K562 (cell line): ENCODE results near the gene ARHGAP26. TPM values are rescaled to one million over a fixed set of nuclear protein-coding genes. Genes with fewer than 3 reads are reported as not detected.
A peak's percentile ranks its signal among the peaks of the same experiment; 100 is the strongest.

Experiments used
- CBX1 ChIP-seq: sonication (generic); IDR thresholded peaks from 2 replicates; pipeline ENCODE4 v1.6.1; 2016; ENCODE audit warnings: antibody characterized with exemption, low read depth, mild to moderate bottlenecking
- FOXM1 ChIP-seq, 2 experiments: fragments of 450-650 bp in 1 of 2; sonication (generic) in 1 of 2; formaldehyde crosslinking in 1 of 2; IDR thresholded peaks; 2 replicates each; pipeline versions ENCODE4 v1.6.1 to v1.9.0; 2017 to 2022; ENCODE audit warnings: low read depth in 2 of 2, mild to moderate bottlenecking in 2 of 2, missing genetic modification reagents in 1 of 2, moderate library complexity in 1 of 2
- HEY1 ChIP-seq: fragments of 250-450 bp; sonication (Bioruptor Pico); IDR thresholded peaks from 2 replicates; pipeline ENCODE4 v1.5.0; 2020; ENCODE audit warnings: mild to moderate bottlenecking, moderate library complexity, borderline replicate concordance
- KDM2B ChIP-seq: fragments of 250-450 bp; sonication (Bioruptor Pico); IDR thresholded peaks from 2 replicates; pipeline ENCODE4 v1.8.0; 2021; ENCODE audit warnings: mild to moderate bottlenecking, moderate library complexity
- MCM5 ChIP-seq: fragments of 450-650 bp; IDR thresholded peaks from 2 replicates; pipeline ENCODE4 v1.6.1; 2016; ENCODE audit warnings: low read depth
- SOX6 ChIP-seq: fragments of 450-650 bp; IDR thresholded peaks from 2 replicates; pipeline ENCODE4 v1.6.1; 2014; ENCODE audit warnings: mild to moderate bottlenecking
- ZBTB1 ChIP-seq: sonication (generic); formaldehyde crosslinking; IDR thresholded peaks from 2 replicates; pipeline ENCODE4 v1.8.1; 2023; ENCODE audit warnings: missing genetic modification reagents, low read depth, mild to moderate bottlenecking, borderline replicate concordance
- ZNF76 ChIP-seq: fragments of 250-450 bp; sonication (Bioruptor Pico); IDR thresholded peaks from 2 replicates; pipeline ENCODE4 v1.4.0; 2020; ENCODE audit warnings: mild to moderate bottlenecking, moderate library complexity, borderline replicate concordance
- polyA plus RNA-seq, 8 experiments: library from polyadenylated mRNA; depleted of rRNA in 4 of 8; stranded (reverse) in 5 of 8; unstranded in 3 of 8; fragments of >200 nt; fragmentation: Nextera tagmentation in 2 of 8; fragmentation: Illumina TruSeq in 1 of 8; extraction: Ambion mirVana in 2 of 8; extraction: Trizol in 1 of 8; gene quantifications; 2 replicates each; pipeline versions ENCODE4 v1.2.1 to v1.2.3, GENCODE V29; 2011 to 2014; ENCODE audit warnings: inconsistent platforms in 1 of 8, missing spikeins in 1 of 8
- total RNA-seq, 7 experiments: library from RNA; depleted of rRNA in 6 of 7; stranded (reverse); fragments of >200 nt in 6 of 7; fragmentation: Illumina TruSeq in 2 of 7; extraction: Trizol in 2 of 7; gene quantifications; 2 replicates each; pipeline versions ENCODE4 v1.2.1 to v1.2.3, GENCODE V29; 2011 to 2021; ENCODE audit warnings: low replicate concordance in 1 of 7
- TF ChIP-seq, protein P1 (sequence below): sonication (generic); formaldehyde crosslinking; IDR thresholded peaks from 2 replicates; pipeline ENCODE4 v1.8.0; 2022; ENCODE audit warnings: mild to moderate bottlenecking, low read depth, missing genetic modification reagents
- TF ChIP-seq, protein P2 (sequence below): sonication (generic); formaldehyde crosslinking; IDR thresholded peaks from 2 replicates; pipeline ENCODE4 v1.8.0; 2022; ENCODE audit warnings: mild to moderate bottlenecking, missing genetic modification reagents
- TF ChIP-seq, protein P3 (sequence below), 2 experiments: fragments of 200-800 bp in 1 of 2; sonication (Bioruptor generic) in 1 of 2; sonication (generic) in 1 of 2; formaldehyde crosslinking in 1 of 2; IDR thresholded peaks in 1 of 2; conservative IDR thresholded peaks in 1 of 2; 2 replicates each; pipeline versions ENCODE4 v1.5.0 to v1.6.1; 2016 to 2020; ENCODE audit warnings: missing compliant biosample characterization in 1 of 2, missing genetic modification characterization in 1 of 2, missing genetic modification reagents in 1 of 2
- TF ChIP-seq, protein P4 (sequence below): fragments of 450-650 bp; IDR thresholded peaks from 2 replicates; pipeline ENCODE4 v1.6.1; 2016
- TF ChIP-seq, protein P5 (sequence below): fragments of 250-450 bp; sonication (Bioruptor Pico); IDR thresholded peaks from 2 replicates; pipeline ENCODE4 v1.8.0; 2021; ENCODE audit warnings: mild to moderate bottlenecking, moderate library complexity

ARHGAP26 gene
- total and polyA plus RNA-seq, 9 of the 15 experiments (the other 6 are each of a cell fraction or from before 2014, with no cell fraction given): 0.13 to 1.1 (median 0.55) TPM

DNA sequence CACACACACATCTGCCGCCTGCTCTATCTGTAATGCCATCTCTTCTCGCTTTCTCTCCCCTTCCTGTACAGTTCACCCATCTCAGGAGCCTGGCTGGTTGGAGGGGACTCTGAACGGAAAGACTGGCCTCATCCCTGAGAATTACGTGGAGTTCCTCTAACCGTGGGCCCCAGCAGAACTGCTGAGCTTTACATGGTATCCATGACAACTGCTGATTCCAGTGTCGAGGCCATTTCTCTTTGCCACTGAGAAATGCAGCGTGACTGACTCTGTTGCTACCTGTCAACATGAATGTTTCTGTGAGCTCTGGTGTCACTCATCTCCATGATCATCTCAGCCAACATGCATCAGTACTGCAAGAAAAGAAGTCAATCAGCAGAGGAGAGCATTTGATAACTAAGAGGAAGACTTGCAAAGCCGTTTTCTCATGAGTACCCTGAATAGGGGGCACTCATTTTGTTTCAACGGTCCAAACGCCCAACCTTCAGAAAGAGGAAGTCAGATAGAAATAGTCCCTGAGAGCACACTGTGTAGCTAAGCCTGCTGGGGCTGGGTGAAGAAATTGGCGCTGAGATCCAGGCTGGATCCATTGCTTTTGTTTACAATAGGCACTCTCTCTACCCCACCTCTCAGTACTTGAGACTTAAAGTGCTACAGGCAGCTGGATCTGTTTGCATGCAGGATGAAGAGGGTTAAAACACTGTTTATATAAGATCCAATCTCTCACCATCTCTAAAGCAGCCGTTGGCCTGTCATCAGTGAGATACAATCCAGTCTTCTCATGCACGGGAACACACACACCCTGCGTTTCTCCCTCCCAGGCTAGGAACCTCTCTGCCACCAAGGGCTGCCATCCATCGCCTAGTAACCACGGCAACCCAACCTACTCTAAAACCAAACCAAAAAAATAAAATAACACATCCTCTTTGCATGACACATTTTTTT is 452.4 kb downstream of the ARHGAP26 start (continued):
- TF ChIP-seq, protein P1, sequence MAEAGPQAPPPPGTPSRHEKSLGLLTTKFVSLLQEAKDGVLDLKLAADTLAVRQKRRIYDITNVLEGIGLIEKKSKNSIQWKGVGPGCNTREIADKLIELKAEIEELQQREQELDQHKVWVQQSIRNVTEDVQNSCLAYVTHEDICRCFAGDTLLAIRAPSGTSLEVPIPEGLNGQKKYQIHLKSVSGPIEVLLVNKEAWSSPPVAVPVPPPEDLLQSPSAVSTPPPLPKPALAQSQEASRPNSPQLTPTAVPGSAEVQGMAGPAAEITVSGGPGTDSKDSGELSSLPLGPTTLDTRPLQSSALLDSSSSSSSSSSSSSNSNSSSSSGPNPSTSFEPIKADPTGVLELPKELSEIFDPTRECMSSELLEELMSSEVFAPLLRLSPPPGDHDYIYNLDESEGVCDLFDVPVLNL (CRISPR knock-in tag): no peak
- TF ChIP-seq MCM5 (no peak), HEY1 (CRISPR knock-in tag) (no peak), ZBTB1 (no peak), SOX6 (peak; percentile 45; the same call in 1 of the 2 replicates), FOXM1 (IDR thresholded peaks at IDR 0.05; ENCODE audit: low read depth) (peak; percentile 13; the same call in 1 of the 2 replicates), FOXM1 (CRISPR knock-in tag; IDR thresholded peaks at IDR 0.05; ENCODE audit: low read depth) (no peak), KDM2B (no peak), ZNF76 (0 out of 2 replicates have a peak, but pooled peaks have one; percentile 43), CBX1 (no peak)
- TF ChIP-seq, protein P2, sequence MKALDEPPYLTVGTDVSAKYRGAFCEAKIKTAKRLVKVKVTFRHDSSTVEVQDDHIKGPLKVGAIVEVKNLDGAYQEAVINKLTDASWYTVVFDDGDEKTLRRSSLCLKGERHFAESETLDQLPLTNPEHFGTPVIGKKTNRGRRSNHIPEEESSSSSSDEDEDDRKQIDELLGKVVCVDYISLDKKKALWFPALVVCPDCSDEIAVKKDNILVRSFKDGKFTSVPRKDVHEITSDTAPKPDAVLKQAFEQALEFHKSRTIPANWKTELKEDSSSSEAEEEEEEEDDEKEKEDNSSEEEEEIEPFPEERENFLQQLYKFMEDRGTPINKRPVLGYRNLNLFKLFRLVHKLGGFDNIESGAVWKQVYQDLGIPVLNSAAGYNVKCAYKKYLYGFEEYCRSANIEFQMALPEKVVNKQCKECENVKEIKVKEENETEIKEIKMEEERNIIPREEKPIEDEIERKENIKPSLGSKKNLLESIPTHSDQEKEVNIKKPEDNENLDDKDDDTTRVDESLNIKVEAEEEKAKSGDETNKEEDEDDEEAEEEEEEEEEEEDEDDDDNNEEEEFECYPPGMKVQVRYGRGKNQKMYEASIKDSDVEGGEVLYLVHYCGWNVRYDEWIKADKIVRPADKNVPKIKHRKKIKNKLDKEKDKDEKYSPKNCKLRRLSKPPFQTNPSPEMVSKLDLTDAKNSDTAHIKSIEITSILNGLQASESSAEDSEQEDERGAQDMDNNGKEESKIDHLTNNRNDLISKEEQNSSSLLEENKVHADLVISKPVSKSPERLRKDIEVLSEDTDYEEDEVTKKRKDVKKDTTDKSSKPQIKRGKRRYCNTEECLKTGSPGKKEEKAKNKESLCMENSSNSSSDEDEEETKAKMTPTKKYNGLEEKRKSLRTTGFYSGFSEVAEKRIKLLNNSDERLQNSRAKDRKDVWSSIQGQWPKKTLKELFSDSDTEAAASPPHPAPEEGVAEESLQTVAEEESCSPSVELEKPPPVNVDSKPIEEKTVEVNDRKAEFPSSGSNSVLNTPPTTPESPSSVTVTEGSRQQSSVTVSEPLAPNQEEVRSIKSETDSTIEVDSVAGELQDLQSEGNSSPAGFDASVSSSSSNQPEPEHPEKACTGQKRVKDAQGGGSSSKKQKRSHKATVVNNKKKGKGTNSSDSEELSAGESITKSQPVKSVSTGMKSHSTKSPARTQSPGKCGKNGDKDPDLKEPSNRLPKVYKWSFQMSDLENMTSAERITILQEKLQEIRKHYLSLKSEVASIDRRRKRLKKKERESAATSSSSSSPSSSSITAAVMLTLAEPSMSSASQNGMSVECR (CRISPR knock-in tag): no peak
- TF ChIP-seq, protein P3, sequence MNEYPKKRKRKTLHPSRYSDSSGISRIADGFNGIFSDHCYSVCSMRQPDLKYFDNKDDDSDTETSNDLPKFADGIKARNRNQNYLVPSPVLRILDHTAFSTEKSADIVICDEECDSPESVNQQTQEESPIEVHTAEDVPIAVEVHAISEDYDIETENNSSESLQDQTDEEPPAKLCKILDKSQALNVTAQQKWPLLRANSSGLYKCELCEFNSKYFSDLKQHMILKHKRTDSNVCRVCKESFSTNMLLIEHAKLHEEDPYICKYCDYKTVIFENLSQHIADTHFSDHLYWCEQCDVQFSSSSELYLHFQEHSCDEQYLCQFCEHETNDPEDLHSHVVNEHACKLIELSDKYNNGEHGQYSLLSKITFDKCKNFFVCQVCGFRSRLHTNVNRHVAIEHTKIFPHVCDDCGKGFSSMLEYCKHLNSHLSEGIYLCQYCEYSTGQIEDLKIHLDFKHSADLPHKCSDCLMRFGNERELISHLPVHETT (CRISPR knock-in tag; conservative IDR thresholded peaks at IDR 0.05 in 1 of 2, IDR thresholded peaks at IDR 0.05 in 1 of 2): peak in 1 of 2 experiments; percentile 75; a peak in 2 of 4 replicates
- TF ChIP-seq, protein P4, sequence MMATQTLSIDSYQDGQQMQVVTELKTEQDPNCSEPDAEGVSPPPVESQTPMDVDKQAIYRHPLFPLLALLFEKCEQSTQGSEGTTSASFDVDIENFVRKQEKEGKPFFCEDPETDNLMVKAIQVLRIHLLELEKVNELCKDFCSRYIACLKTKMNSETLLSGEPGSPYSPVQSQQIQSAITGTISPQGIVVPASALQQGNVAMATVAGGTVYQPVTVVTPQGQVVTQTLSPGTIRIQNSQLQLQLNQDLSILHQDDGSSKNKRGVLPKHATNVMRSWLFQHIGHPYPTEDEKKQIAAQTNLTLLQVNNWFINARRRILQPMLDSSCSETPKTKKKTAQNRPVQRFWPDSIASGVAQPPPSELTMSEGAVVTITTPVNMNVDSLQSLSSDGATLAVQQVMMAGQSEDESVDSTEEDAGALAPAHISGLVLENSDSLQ: peak; percentile 72
- TF ChIP-seq, protein P5, sequence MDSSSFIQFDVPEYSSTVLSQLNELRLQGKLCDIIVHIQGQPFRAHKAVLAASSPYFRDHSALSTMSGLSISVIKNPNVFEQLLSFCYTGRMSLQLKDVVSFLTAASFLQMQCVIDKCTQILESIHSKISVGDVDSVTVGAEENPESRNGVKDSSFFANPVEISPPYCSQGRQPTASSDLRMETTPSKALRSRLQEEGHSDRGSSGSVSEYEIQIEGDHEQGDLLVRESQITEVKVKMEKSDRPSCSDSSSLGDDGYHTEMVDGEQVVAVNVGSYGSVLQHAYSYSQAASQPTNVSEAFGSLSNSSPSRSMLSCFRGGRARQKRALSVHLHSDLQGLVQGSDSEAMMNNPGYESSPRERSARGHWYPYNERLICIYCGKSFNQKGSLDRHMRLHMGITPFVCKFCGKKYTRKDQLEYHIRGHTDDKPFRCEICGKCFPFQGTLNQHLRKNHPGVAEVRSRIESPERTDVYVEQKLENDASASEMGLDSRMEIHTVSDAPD (CRISPR knock-in tag): no peak
